Activated T-cell treated with anti-CD3 and anti-CD28 coated beads, Interleukin-2, amount 50 U/mL, for 4 hours (primary cell): ENCODE results near the gene DPH2. TPM values are rescaled to one million over a fixed set of nuclear protein-coding genes. Genes with fewer than 3 reads are reported as not detected.
A peak's percentile ranks its signal among the peaks of the same experiment; 100 is the strongest.

Experiments used
- ATAC-seq, 2 donors: fragments of 200-7000 bp; cut with Tn5 transposase; one replicate each; pipeline ENCODE4 v1.10.0; 2021
- DNase-seq: peaks from one replicate; pipeline ENCODE4 v3.0.0-alpha.2; 2020
- H3K27me3 Mint-ChIP-seq: one replicate; pipeline ENCODE4 v1.8.0; 2021; ENCODE audit warnings: low read depth, mixed read lengths
- H3K36me3 Mint-ChIP-seq: one replicate; pipeline ENCODE4 v1.8.0; 2022; ENCODE audit warnings: mixed read lengths; ENCODE audit not compliant: insufficient read depth
- H3K4me1 Mint-ChIP-seq: one replicate; pipeline ENCODE4 v1.8.0; 2021; ENCODE audit warnings: low read depth, mixed read lengths
- H3K4me3 Mint-ChIP-seq: one replicate; pipeline ENCODE4 v1.8.0; 2021; ENCODE audit warnings: mild to moderate bottlenecking, moderate library complexity, mixed read lengths
- H3K9me3 Mint-ChIP-seq: one replicate; pipeline ENCODE4 v1.8.0; 2021; ENCODE audit warnings: mixed read lengths
- total RNA-seq, 3 donors: library from RNA; stranded (reverse); gene quantifications; one replicate each; pipeline ENCODE4 v1.2.1, GENCODE V29; 2021

The DPH2 gene
- total RNA-seq, 3 donors from 2014 or later: 128 to 151 (median 145) TPM

DNA sequence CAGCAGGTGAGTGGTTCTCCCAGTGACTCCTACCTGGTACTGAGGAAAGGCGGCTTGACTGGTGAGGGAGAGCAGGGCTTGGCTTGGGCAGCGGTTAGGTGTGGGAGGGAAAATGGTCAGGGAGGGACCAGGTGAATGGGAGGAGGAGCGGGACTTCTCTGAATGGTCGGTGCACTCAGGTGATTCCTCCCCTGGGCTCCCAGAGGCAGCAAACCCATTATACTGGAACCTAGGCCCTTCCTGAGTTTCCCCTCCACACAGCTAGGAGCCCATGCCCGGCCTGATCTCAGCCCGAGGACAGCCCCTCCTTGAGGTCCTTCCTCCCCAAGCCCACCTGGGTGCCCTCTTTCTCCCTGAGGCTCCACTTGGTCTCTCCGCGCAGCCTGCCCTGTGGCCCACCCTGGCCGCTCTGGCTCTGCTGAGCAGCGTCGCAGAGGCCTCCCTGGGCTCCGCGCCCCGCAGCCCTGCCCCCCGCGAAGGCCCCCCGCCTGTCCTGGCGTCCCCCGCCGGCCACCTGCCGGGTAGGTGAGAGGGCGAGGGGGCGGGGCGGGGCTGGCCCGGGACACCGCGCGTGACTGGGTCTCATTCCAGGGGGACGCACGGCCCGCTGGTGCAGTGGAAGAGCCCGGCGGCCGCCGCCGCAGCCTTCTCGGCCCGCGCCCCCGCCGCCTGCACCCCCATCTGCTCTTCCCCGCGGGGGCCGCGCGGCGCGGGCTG, 33.9 kb upstream of the DPH2 start:
- Mint-ChIP-seq H3K36me3 (peaks cover 11% of the 10 kb centered on the region), H3K4me3 (no peak overlapping the region), H3K27me3 (peaks cover 37% of the 10 kb centered on the region), H3K4me1 (peaks cover 12% of the 10 kb centered on the region), H3K9me3 (no peaks in the 10 kb centered on the region)
- ATAC-seq: peak in 1 of 2 donors; percentile 6
- no peak for DNase-seq

- Mint-ChIP-seq H3K4me1 (peaks cover 12% of the 10 kb centered on the region), H3K27me3 (peaks cover 37% of the 10 kb centered on the region), H3K4me3 (peak overlapping the region; percentile 67), H3K36me3 (peaks cover 11% of the 10 kb centered on the region), H3K9me3 (no peaks in the 10 kb centered on the region)
- ATAC-seq: peak; percentile 27 to 59
- DNase-seq: no peak
These were observed 33.2 kb upstream of the DPH2 start for GRCh38 chr1:43936431-43937151.

- Mint-ChIP-seq H3K9me3 (no peaks in the 10 kb centered on the region), H3K27me3 (peaks cover 37% of the 10 kb centered on the region), H3K4me3 (no peak overlapping the region), H3K36me3 (peaks cover 13% of the 10 kb centered on the region), H3K4me1 (peaks cover 12% of the 10 kb centered on the region)
- DNase-seq (no peak), ATAC-seq (no peak)
These were observed 32.5 kb upstream of the DPH2 start for GRCh38 chr1:43937179-43937865.

GRCh38 chr1:43938383-43938782, 31.4 kb upstream of the DPH2 start:
- Mint-ChIP-seq H3K27me3 (peaks cover 30% of the 10 kb centered on the region), H3K36me3 (peaks cover 19% of the 10 kb centered on the region), H3K4me3 (no peak overlapping the region), H3K4me1 (peaks cover 15% of the 10 kb centered on the region), H3K9me3 (no peaks in the 10 kb centered on the region)
- ATAC-seq (no peak), DNase-seq (no peak)

- no peak for DNase-seq
- Mint-ChIP-seq H3K4me3 (no peak overlapping the region), H3K36me3 (peaks cover 19% of the 10 kb centered on the region), H3K9me3 (no peaks in the 10 kb centered on the region), H3K27me3 (peaks cover 26% of the 10 kb centered on the region), H3K4me1 (peaks cover 12% of the 10 kb centered on the region)
- ATAC-seq: no peak
These were observed 30.8 kb upstream of the DPH2 start for GRCh38 chr1:43938892-43939587.

DNA sequence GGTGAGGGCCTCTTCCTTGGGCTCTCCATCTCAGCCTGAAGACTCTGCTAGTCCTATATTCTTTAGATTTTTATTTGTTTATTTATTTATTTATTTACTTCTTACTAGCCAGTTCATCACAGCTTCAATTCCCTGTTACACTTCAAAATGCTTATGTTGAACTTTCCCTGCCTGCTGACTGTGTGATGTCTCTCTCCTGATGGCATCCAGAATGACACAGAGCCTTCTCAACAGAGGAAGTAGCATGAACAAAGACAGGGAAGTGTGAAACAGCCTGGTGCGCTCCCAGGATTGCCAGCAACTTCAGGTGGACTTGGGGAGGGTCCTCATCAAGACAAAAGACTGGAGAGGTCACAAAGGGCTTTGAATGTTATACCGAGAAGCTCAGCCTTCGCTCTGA, 27.4 kb upstream of the DPH2 start:
- H3K27me3 Mint-ChIP-seq: no peaks in the 10 kb centered on the region

GRCh38 chr1:43944860-43945259, 24.9 kb upstream of the DPH2 start:
- Mint-ChIP-seq H3K27me3 (no peaks in the 10 kb centered on the region), H3K36me3 (peaks cover 15% of the 10 kb centered on the region), H3K9me3 (no peaks in the 10 kb centered on the region), H3K4me3 (peak overlapping the region; percentile 93), H3K4me1 (peaks cover 48% of the 10 kb centered on the region)
- DNase-seq (no peak), ATAC-seq (no peak)

More for the DNA sequence above, 27.4 kb upstream of the DPH2 start:
- ATAC-seq (no peak), DNase-seq (no peak)
- Mint-ChIP-seq H3K4me3 (no peak overlapping the region), H3K36me3 (peaks cover 21% of the 10 kb centered on the region), H3K4me1 (peaks cover 27% of the 10 kb centered on the region), H3K9me3 (no peaks in the 10 kb centered on the region)

- DNase-seq: no peak
These were observed 24.1 kb upstream of the DPH2 start for GRCh38 chr1:43945674-43946235.

GRCh38 chr1:43946236-43947060, 23.4 kb upstream of the DPH2 start, which contains the start of gene IPO13:
IPO13 (plus strand) TSS chr1:43946950; CDS start chr1:43947601, 651 bp downstream.
- peak within 1 kb of the TSS; percentile 93 for H3K4me3 Mint-ChIP-seq
- peaks cover 52% of the 10 kb centered on the region for H3K4me1 Mint-ChIP-seq
- no peaks in the 10 kb centered on the region for H3K27me3 Mint-ChIP-seq
- H3K9me3 Mint-ChIP-seq: no peaks in the 10 kb centered on the region
- ATAC-seq (peak; percentile 96), DNase-seq (peak; percentile 93)
- H3K36me3 Mint-ChIP-seq: peaks cover 20% of the 10 kb centered on the region

More at GRCh38 chr1:43945674-43946235, 24.1 kb upstream of the DPH2 start:
- Mint-ChIP-seq H3K36me3 (peaks cover 18% of the 10 kb centered on the region), H3K4me1 (peaks cover 52% of the 10 kb centered on the region), H3K4me3 (peak overlapping the region; percentile 93), H3K9me3 (no peaks in the 10 kb centered on the region), H3K27me3 (no peaks in the 10 kb centered on the region)
- ATAC-seq: no peak

DNA sequence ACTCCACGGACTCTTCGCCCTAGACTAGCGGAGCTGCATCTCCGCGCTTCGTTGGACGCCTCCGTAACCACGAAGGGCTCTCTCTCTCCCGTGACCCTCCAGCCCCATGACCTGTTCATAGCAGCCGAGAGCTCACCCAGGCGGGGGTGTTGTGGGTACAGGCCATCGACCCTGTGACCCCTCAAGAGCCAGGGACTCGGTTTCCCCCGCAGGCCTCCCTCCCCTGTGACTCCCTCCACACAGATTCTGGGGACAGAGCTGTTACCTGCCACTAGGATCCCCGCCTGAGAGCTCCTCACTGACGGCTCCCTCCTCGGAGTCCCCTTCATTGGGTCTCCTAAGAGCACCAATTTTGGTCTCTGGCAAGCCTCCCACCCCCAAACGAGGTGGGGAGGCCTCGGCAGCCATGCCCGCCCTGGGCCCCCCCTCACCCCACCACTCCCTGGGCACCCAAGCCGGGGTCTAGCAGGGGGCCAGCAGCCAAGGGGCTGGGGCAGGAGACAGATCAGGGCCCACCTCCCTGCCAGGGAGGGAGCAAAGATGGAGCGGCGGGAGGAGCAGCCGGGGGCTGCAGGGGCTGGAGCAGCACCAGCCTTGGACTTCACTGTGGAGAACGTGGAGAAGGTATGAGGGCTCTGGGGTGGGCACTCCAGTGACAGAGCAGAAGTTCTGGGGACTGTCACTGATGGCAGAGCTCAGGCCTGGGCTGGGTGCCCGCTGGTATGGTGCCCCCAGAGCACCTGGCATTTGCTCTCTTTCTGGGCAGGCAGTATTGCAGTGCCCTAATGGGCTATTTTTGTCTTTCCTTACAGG, 22.5 kb upstream of the DPH2 start:
- Mint-ChIP-seq H3K36me3 (peaks cover 17% of the 10 kb centered on the region), H3K27me3 (no peaks in the 10 kb centered on the region), H3K4me1 (peaks cover 52% of the 10 kb centered on the region), H3K4me3 (peak overlapping the region; percentile 93), H3K9me3 (no peaks in the 10 kb centered on the region)
- ATAC-seq: peak; percentile 2
- no peak for DNase-seq

DNA sequence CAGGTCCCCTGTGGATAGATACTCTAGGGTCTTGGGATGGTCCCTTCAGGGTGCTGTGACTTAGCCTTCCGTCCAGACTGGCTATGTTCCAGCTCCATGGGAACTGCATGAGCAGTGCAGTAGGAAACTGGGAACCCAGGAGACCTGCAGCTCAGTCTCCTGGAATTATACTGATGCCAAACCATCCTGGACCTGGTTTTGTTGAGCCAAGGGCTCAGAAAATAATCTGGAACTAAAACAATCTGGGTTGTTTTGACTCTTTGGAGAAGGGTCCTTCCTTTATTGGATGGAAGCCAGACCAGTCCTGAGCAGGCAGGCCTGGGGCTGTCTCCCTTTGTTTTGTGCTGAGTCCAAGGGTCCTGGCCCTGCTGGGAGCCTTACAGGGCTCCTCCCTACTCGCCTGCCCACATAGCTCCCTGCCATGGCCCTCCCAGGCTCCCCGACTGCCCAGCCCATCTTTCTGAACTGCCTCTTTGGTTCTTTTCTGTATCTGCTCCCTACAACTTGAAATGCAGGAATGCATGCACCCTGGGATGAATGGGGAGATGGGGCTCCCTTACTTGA, 21.9 kb upstream of the DPH2 start:
- Mint-ChIP-seq H3K36me3 (peaks cover 15% of the 10 kb centered on the region), H3K9me3 (no peaks in the 10 kb centered on the region), H3K27me3 (no peaks in the 10 kb centered on the region), H3K4me3 (peak overlapping the region; percentile 93), H3K4me1 (peaks cover 50% of the 10 kb centered on the region)
- DNase-seq (no peak), ATAC-seq (no peak)

GRCh38 chr1:43949678-43950077, 20.1 kb upstream of the DPH2 start:
- H3K4me3 Mint-ChIP-seq: no peak overlapping the region
- peaks cover 43% of the 10 kb centered on the region for H3K4me1 Mint-ChIP-seq
- no peaks in the 10 kb centered on the region for H3K27me3 Mint-ChIP-seq
- peaks cover 12% of the 10 kb centered on the region for H3K36me3 Mint-ChIP-seq
- no peaks in the 10 kb centered on the region for H3K9me3 Mint-ChIP-seq
- DNase-seq (no peak), ATAC-seq (no peak)
